Measurements from ENCODE around the gene CYP2A7. TPM values are rescaled to one million over a fixed set of nuclear protein-coding genes. Genes with fewer than 3 reads are reported as not detected.
A peak's percentile ranks its signal among the peaks of the same experiment; 100 is the strongest.
"Not testable (repeated sequence)": the region's sequence is repeated elsewhere in the genome, so short reads cannot be mapped to it uniquely, and the experiment has no call there.

Gene CYP2A7
- total RNA-seq, 1 donor from 2014 or later: 4.9 TPM

- H3K27me3 ChIP-seq: no peaks in the 10 kb centered on the region
- intact Hi-C loops (cut with DNase I): no loop called here
- no peaks in the 10 kb centered on the region for H3K36me3 ChIP-seq
- DNase-seq (ENCODE audit: extremely low spot score in 2 of 2): no peak
- peak overlapping the region; percentile 53 for H3K27ac ChIP-seq
- H3K4me3 ChIP-seq: no peak overlapping the region
- peaks cover 22% of the 10 kb centered on the region for H3K4me1 ChIP-seq
- TF ChIP-seq CTCF (IDR thresholded peaks at IDR 0.05): no peak
- peak in 1 of 2 donors; percentile 46 for TF ChIP-seq POLR2AphosphoS5 (IDR thresholded peaks at IDR 0.05; ENCODE audit: insufficient read depth in 1 of 2, low read depth in 1 of 2)
- no peak for TF ChIP-seq POLR2A (IDR thresholded peaks at IDR 0.05)
- no peaks in the 10 kb centered on the region for H3K9me3 ChIP-seq
Measured at GRCh38 chr19:40921005-40921897, 39.2 kb upstream of the CYP2A7 start.

GRCh38 chr19:40920300-40921004, 38.4 kb upstream of the CYP2A7 start:
- H3K27ac ChIP-seq: peak overlapping the region; percentile 53
- intact Hi-C loops (cut with DNase I): no loop called here

GRCh38 chr19:40919530-40920299, 37.7 kb upstream of the CYP2A7 start:
- H3K4me3 ChIP-seq; intact Hi-C loops (cut with DNase I); H3K27me3 ChIP-seq; H3K36me3 ChIP-seq; H3K9me3 ChIP-seq; DNase-seq (ENCODE audit: extremely low spot score in 2 of 2): not testable (repeated sequence)
- peaks cover 22% of the 10 kb centered on the region for H3K4me1 ChIP-seq
- H3K27ac ChIP-seq: peak overlapping the region; percentile 53

More at GRCh38 chr19:40920300-40921004, 38.4 kb upstream of the CYP2A7 start:
- Histone ChIP-seq H3K4me1 (peaks cover 22% of the 10 kb centered on the region), H3K4me3 (no peak overlapping the region), H3K27me3 (no peaks in the 10 kb centered on the region), H3K9me3 (no peaks in the 10 kb centered on the region), H3K36me3 (no peaks in the 10 kb centered on the region)
- TF ChIP-seq POLR2AphosphoS5 (IDR thresholded peaks at IDR 0.05; ENCODE audit: insufficient read depth in 1 of 2, low read depth in 1 of 2): no peak
- TF ChIP-seq CTCF (IDR thresholded peaks at IDR 0.05): no peak
- no peak for DNase-seq (ENCODE audit: extremely low spot score in 2 of 2)

- intact Hi-C loops (cut with DNase I); H3K27ac ChIP-seq; H3K9me3 ChIP-seq; H3K4me3 ChIP-seq; H3K27me3 ChIP-seq; DNase-seq (ENCODE audit: extremely low spot score in 2 of 2); H3K36me3 ChIP-seq: not testable (repeated sequence)
- peaks cover 18% of the 10 kb centered on the region for H3K4me1 ChIP-seq
Measured at GRCh38 chr19:40918303-40918702, 36.3 kb upstream of the CYP2A7 start.

- Histone ChIP-seq H3K4me3 (peak overlapping the region in 1 of 2 donors; percentile 33), H3K36me3 (no peaks in the 10 kb centered on the region), H3K9me3 (no peaks in the 10 kb centered on the region), H3K27ac (no peak overlapping the region), H3K27me3 (no peaks in the 10 kb centered on the region), H3K4me1 (peaks cover 11% of the 10 kb centered on the region)
- no peak for DNase-seq (ENCODE audit: extremely low spot score in 2 of 2)
- intact Hi-C loops (cut with DNase I): no loop called here
- TF ChIP-seq POLR2AphosphoS5 (IDR thresholded peaks at IDR 0.05; ENCODE audit: insufficient read depth in 1 of 2, low read depth in 1 of 2) (no peak), CTCF (IDR thresholded peaks at IDR 0.05) (peak in 1 of 3 experiments; percentile 31)
Measured at GRCh38 chr19:40908976-40909375, 26.9 kb upstream of the CYP2A7 start.

All from vagina (tissue), 2 donors.